GM18508 (cell line): ENCODE measurements around the gene OGT.

Experiments used
- ATAC-seq: cut with Tn5 transposase; IDR thresholded peaks from one replicate; pipeline ENCODE4 v1.9.1; 2021; ENCODE audit warnings: moderate number of reproducible peaks; ENCODE audit not compliant: insufficient read depth, unreplicated experiment

OGT gene

DNA sequence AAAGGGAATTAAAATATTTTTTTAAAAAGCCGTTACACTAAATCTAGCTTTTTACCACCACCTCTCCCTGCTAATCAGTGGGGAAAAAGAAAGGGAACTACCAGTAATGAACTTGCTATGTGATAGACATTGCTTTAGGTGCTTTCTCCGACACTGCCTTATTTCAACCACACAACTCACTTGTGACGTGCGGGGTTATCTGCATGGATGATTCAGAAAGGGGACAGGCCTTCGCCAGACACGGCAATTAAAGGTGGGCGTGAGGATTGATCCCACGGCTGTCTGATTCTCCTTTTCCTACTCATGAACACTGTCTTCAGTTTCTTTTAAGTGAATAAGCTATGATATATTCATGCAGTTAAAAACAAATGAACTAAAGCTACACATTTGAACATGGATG is 86.3 kb downstream of the OGT start:
- ATAC-seq = no peak

DNA sequence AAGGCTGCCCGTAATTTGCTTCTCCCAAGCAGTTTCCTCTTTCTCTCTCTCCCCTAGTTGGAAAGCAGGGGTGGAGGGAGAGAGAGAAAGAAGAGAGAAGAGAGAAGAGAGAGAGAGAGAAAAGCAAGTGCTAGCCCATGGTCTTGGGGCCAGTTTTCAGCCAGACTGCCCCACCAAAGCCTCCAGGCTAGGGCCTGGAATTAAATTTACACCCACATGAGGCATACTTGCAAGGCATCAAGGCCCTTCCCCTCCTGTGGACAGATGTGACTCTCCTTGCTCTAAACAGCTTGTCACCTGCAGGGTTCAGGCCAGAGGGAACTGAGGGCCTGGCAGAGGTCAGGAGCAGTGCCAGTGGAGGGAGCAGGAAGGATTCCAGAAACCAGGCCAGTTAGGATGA is 87.1 kb downstream of the OGT start:
- ATAC-seq = no peak

DNA sequence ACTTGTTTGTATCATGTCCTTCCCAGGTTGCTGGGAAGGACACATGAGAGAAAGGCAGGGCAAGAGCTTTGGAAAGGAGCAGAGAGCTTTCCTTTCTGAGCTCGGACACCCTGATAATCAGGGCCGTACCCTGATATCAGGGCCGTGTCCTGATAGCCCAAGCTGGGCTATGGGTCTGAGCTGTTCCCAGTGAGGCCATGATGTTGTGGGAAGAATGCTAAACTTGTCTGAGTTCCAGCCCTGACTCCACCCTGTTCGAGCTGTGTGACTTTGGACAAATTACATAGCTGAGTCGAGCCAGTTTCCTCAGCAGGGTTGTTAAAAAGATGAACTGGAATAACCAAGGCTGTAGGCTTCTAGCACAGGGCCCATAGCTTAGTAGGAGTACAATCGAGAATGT is 88.7 kb downstream of the OGT start:
- no peak for ATAC-seq

DNA sequence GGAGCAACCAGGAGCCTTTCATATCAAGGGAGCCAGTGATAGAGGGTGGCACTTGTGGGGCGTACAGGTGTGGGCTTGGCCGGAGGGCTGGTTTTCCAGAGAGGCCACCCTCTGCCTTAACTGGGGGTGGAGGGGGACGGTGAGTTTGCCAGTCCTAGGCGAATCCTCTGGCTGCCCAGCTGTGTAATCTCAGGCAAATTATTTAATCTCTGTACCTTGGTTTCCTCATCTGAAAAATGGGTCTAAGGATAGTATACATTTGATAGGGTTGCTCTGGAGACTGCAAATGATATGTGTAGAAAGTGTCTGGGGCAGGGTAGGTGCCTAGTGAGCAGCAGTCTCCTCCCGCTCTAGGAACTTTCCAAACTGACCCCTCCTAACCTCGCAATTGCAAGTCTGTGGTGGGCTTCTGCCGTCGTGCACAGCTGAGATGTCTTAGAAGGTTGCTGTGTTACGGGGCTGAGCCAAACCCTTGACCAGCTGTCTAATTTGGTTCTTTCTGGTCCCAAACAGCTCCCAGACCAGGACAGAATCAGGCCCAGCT is 89.2 kb downstream of the OGT start:
- no peak for ATAC-seq

DNA sequence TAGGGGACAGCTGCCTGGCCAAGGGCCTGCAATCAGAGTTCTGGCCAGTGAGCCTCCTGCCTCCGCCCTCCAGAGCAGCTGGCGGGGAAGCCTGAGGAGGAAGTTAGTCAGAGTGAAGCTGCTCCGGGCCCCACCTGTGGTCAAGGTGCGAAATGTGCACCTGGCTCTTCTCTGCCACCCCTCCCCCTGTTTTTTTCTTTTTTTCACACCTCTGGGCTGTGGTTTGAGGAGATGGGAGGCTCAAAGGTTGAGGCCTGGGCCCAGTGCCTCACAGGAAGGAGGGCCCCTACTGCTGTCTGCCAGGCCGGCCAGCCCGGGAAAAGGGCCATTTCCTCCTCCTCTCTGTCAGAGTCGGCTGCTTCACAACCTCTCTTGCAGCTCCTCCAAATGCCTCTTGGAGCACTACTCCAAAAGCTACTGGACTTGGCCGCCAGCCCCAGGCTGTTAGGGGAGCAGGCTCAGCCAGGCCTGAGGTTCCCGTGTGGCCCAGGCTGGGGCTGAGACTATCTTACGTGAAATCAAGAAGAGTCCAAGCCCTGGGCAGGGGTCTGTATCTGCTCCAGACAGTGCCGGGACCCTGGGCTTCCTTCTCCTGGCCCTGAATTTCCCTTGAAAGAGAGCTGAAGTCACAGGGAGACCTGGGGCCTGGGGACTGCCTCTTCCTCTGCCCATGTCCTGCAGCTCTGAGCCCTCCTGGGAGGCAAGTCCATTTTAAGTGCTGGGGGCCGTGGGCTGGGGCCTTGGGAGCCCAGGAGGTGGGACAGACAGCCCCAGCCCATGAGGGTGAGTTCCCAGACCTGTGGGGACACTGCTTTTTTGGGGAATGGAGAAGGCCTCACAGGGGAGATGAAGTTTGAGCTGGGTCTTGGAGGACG is 89.9 kb downstream of the OGT start:
- ATAC-seq = no peak

DNA sequence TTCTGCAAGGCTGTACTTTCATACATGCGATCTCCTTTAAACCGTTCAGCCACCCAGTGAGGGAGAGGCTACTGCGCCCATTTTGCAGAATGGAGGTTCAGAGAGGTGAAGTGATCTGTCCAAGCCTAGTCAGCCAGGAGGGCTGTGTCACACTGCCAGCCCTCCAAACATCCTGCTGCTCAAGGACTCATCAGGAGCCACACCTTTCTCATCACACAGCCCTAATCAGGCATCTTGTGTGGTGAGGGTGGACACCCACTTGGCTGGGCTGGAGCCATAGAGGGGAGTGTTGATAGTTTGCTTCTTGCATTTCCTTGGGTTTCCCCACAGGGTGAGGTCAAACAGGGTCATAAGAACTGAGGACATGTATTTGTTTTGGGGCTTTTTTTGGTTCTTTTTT is 90.8 kb downstream of the OGT start:
- ATAC-seq = no peak

DNA sequence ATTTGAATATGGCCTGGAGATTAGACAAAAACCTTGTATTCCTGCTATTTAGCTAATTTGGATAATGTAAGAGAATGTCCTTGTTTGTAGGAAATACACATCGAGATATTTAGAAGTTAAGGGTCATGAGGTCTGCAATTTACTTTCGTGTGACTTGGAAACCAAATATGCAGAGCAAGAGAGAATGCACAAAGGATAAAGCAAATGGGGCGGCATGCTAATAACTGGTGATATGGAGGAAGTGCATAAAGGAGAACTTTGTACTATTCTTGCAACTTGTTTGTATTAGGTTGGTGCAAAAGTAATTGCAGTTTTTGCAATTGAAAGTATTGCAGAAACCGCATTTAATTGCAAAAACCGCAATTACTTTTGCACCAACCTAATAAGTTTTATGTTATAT is 92.6 kb downstream of the OGT start:
- no peak for ATAC-seq
